Measurements from ENCODE around the gene GPR146. TPM values are rescaled to one million over a fixed set of nuclear protein-coding genes. Genes with fewer than 3 reads are reported as not detected.

GPR146 gene
- total and polyA plus RNA-seq, 10 donors: 3.9 to 19.2 (median 10.1) TPM

GRCh38 chr7:1049801-1050200 lies 5.5 kb downstream of the GPR146 start:
- WGBS, 5 donors: 42 to 68% (median 56%) methylated on average over 3 to 8 of the region's 8 CpGs

GRCh38 chr7:1050254-1050906 lies 6.0 kb downstream of the GPR146 start:
- 90 to 97% (median 93%) methylated on average over 11 to 30 of the region's 30 CpGs for WGBS, 5 donors
- Histone ChIP-seq H3K4me1 (peaks cover 30 to 100% (median 89%) of the 10 kb centered on the region in 6 donors), H3K9me3 (no peaks in the 10 kb centered on the region), H3K4me3 (no peak overlapping the region), H3K36me3 (no peaks in the 10 kb centered on the region), H3K27ac (peak overlapping the region in 2 of 8 donors; percentile 38 to 48), H3K27me3 (replicated peaks in 1 of 7) (peaks cover 0 to 31% (median 0%) of the 10 kb centered on the region in 7 donors)
- intact Hi-C loops (cut with DNase I; ENCODE audit: low total_unique reads): no loop called here
- TF ChIP-seq POLR2AphosphoS5 (IDR thresholded peaks at IDR 0.05): no peak
- no peak for TF ChIP-seq POLR2A (IDR thresholded peaks at IDR 0.05)
- TF ChIP-seq, protein P1, sequence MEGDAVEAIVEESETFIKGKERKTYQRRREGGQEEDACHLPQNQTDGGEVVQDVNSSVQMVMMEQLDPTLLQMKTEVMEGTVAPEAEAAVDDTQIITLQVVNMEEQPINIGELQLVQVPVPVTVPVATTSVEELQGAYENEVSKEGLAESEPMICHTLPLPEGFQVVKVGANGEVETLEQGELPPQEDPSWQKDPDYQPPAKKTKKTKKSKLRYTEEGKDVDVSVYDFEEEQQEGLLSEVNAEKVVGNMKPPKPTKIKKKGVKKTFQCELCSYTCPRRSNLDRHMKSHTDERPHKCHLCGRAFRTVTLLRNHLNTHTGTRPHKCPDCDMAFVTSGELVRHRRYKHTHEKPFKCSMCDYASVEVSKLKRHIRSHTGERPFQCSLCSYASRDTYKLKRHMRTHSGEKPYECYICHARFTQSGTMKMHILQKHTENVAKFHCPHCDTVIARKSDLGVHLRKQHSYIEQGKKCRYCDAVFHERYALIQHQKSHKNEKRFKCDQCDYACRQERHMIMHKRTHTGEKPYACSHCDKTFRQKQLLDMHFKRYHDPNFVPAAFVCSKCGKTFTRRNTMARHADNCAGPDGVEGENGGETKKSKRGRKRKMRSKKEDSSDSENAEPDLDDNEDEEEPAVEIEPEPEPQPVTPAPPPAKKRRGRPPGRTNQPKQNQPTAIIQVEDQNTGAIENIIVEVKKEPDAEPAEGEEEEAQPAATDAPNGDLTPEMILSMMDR (IDR thresholded peaks at IDR 0.05 in 8 of 11, conservative IDR thresholded peaks at IDR 0.05 in 3 of 11): no peak
- peak; percentile 68 for DNase-seq

More at GRCh38 chr7:1049801-1050200, 5.5 kb downstream of the GPR146 start:
- H3K27me3 ChIP-seq (replicated peaks in 1 of 7): peaks cover 0 to 25% (median 0%) of the 10 kb centered on the region in 7 donors
- no peak overlapping the region for H3K4me3 ChIP-seq
- H3K27ac ChIP-seq: peak overlapping the region in 5 of 8 donors; percentile 30 to 57 (median 48)
- intact Hi-C loops (cut with DNase I; ENCODE audit: low total_unique reads): no loop called here
- no peaks in the 10 kb centered on the region for H3K9me3 ChIP-seq
- DNase-seq: peak; percentile 73
- peaks cover 32 to 100% (median 89%) of the 10 kb centered on the region in 6 donors for H3K4me1 ChIP-seq
- TF ChIP-seq POLR2AphosphoS5 (IDR thresholded peaks at IDR 0.05) (no peak), POLR2A (IDR thresholded peaks at IDR 0.05) (no peak)
- TF ChIP-seq, protein P1 (IDR thresholded peaks at IDR 0.05 in 8 of 11, conservative IDR thresholded peaks at IDR 0.05 in 3 of 11): no peak
- no peaks in the 10 kb centered on the region for H3K36me3 ChIP-seq

GRCh38 chr7:1050956-1051690 lies 6.8 kb downstream of the GPR146 start:
- peak overlapping the region in 4 of 8 donors; percentile 32 to 82 (median 78) for H3K27ac ChIP-seq
- no peak overlapping the region for H3K4me3 ChIP-seq
- TF ChIP-seq POLR2A (IDR thresholded peaks at IDR 0.05): no peak
- TF ChIP-seq, protein P1 (IDR thresholded peaks at IDR 0.05 in 8 of 11, conservative IDR thresholded peaks at IDR 0.05 in 3 of 11): no peak
- peak in 1 of 3 donors; percentile 21 for TF ChIP-seq POLR2AphosphoS5 (IDR thresholded peaks at IDR 0.05)
- H3K4me1 ChIP-seq: peaks cover 36 to 100% (median 89%) of the 10 kb centered on the region in 6 donors
- 80 to 89% (median 84%) methylated on average over 15 to 22 of the region's 22 CpGs for WGBS, 5 donors
- peaks cover 0 to 38% (median 0%) of the 10 kb centered on the region in 7 donors for H3K27me3 ChIP-seq (replicated peaks in 1 of 7)
- DNase-seq: peak; percentile 72
- H3K36me3 ChIP-seq: no peaks in the 10 kb centered on the region
- no peaks in the 10 kb centered on the region for H3K9me3 ChIP-seq
- intact Hi-C loops (cut with DNase I; ENCODE audit: low total_unique reads): no loop called here
